Raji (cell line): ENCODE data around the gene SMG9.

Experiments
- POLR2A ChIP-seq: IDR thresholded peaks from 2 replicates; pipeline ENCODE4 v1.6.1; 2011; ENCODE audit warnings: low read depth, low read length, control low read depth; ENCODE audit not compliant: insufficient read depth

SMG9 gene

DNA sequence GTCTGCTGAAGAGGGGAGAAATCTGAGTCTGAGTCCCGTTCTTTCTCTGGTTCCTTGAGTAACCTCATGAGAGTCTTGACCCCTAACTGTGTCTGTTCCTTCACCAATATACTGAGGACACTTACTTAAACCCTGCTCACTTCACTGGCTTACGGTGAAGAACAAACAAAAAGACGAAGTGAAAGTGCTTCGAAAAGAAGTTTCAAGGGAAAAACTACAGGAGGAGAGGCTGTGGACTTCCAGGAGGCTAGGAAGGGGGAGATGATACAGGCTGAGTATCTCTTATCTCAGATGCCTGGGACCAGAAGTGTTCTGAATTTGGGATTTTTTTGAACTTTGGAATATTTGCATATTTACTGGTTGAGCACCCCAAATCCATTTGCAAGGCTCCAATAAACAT lies 6.1 kb downstream of the SMG9 start:
- TF ChIP-seq POLR2A = no peak

DNA sequence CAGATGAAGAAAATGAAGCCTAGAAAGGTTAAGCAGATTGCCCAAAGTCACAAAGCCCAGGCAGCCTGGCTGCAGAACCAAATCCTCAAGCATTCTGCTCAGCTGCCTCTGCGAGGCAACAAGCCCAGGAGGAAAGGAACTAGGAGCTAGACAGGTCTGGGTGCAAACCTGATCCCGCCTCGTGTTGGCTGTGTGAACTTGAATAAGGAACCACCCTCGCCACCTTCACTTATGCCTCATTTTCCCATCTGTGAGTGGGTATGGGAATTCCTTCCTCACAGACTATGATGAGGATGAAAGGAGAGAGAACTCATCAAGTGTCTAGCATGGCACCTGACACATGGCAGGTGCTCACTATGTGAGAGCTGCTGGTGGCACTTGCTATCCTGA lies 6.6 kb downstream of the SMG9 start:
- no peak for TF ChIP-seq POLR2A

DNA sequence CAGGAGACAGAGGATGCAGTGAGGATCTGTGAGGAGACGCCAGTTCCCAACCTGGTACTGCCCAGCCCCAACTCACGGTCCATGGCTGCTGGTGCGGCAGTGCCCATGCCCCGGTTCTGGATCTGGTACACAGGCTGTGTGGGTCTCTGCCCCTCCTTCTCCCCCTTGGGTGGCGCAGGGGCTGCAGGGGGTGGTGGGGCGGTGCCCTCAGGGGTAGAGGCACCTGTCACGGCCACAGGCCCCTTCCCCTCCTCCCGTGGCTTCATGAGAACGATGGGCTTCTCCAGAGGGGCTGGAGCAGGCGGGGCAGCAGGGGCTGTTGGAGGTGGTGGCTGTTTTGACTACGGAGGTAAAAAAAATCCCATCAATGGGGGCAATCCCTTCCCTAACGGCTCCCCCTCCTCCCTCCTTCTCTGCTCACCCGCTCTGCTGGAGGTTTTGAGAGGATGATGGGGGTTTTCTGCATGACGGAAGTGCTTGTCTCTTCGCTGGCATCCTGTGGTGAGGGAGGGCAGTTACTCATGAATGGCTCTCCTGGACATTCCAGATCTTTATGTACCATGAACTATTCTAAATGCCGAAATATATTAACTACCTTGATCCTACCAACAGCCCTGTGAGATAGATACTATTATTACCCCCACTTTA lies 7.1 kb downstream of the SMG9 start:
- no peak for TF ChIP-seq POLR2A

DNA sequence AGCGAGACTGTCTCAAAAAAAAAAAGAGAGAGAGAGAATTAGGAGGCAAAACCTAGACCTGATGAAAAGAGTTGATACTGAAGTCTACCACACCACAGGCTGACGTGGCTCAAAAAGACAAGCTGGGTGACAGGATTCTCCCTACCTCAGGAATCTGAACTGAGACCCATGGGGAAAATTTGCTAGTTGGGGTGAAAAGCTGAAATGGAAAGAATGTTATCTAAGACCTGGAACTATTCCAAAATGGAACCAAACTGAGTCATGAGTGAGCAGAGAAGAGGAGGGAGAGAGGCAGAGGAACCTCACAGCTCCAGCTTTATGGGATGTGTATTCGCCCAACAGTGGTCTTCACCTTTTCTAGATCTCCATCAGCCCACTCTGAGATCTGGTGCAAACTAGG lies 11.7 kb downstream of the SMG9 start:
- no peak for TF ChIP-seq POLR2A

DNA sequence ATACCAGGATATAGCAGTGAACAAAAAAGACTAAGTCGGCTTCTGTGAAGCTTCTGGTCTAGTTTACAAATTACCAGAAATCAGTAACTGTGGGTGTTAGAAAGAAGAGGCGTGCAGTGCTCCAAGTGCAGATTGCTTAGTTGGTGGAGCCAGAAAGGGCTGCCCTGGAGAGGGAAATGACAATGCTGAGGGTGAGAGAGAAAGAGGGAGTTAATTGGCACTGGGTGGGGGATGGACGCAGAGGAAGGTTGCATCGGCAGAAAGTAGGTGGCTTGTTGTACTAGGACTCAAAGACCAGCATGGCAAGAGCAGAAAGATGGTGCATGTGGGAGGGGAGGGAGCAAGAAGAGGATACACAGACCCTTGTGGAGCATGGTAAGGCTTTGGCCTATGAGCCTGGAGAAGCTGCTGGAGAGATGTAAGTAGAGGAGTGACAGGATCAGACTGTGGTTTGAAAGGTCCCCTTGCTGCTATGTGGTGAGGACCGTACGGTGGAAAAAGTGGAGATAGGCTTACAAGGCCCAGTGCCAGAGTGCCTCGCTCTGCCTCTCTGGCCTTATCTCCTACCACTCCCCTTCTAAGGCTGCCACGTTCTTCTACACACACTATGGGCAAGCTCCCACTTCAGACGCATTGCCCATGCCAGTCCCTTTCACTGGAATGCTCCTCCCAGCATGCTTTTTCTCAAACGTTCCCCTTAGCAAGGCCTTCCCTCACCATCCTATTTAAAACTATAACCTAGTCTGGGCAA lies 13.5 kb downstream of the SMG9 start:
- TF ChIP-seq POLR2A = no peak

DNA sequence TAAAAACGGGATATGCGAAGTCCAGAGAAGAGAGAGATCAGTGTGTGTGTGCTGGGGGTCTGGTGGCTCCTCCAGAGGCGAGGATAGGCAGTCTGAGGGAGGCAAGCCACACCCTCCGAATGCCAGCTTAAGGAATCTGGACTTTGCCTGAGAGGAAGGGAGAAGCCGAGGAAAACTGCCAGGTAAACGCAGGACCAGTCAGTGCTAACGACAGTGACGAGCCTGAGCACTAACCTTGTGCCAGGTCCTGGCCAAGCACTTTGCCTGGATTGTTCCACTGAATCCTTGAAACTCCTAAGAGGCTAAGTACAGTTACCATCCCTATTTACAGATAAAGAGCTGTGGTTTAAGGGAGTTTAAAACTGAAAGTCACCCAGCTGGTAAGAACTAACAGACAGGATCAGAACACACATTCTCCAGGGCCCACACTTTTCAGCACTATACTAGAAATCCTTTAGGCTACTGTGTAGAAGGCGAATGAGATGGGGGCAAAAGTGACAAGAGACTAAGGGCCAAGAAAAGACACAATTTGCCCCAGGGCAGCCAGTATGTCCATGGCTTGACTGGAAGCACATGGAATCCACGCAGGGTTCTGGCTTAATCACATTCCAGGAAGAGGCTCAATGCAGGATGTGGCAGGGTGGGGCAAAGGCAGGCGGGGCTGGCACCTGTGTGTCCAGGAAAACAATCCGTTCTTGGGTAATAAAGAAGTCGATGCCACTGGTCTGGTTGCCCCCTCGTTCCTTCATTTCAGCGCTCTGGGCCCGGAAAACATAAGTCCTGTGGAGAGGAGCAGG lies 15.1 kb downstream of the SMG9 start:
- no peak for TF ChIP-seq POLR2A

DNA sequence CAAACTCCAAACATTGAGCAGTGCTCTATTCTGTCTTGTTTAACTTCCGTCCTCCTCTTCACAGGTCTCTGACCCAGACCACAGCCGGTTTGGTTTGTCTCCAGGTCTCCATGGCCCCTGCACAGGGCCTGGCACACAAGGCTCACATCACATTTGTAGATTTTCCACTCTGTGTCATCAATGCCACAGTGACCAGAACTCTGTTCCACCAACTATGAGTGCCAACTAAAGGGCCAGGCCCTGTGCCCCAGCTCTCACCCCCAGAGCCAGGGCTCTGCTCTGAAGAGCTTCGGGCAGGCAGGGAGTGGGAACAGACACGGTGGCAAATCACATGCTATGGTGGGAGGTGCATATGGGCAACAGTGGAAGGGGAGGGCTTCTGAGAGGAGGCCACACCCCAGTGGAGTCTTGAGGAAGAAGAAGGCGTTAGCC lies 16.0 kb downstream of the SMG9 start:
- TF ChIP-seq POLR2A = no peak

DNA sequence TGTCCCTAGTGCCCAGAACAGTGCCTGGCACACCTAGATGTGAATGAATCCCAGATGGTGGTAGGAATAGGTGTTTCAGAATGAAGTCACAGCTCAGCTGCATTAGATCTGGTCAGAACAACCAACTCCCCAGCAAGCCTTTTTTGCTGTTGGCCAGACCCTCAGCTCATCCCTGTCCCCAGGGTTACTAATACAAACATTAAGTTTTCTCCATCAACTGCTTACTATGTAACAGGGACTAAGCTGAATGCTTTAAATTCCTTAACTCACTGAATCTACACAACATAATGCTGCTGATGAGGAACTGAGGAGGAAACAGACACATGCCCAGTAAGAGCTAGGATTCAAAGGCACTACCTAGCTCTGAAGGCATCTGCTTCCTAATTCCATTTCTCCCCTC lies 18.8 kb downstream of the SMG9 start:
- no peak for TF ChIP-seq POLR2A

DNA sequence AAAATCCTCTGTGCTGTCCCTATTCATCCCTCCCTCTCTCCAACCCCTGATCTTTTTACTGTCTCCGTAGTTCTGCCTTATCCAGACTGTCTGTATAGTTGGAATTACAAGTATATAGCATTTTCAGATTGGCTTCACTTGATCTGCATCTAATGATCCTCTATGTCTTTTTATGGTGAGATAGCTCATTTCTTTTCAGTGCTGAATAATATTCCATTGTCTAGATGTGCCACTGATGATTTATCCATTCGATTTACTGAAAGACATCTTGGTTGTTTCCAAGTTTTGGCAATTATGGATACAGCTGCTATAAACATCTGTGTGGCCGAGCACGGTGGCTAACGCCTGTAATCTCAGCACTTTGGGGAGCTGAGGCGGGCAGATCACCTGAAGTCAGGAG lies 19.7 kb downstream of the SMG9 start:
- no peak for TF ChIP-seq POLR2A

DNA sequence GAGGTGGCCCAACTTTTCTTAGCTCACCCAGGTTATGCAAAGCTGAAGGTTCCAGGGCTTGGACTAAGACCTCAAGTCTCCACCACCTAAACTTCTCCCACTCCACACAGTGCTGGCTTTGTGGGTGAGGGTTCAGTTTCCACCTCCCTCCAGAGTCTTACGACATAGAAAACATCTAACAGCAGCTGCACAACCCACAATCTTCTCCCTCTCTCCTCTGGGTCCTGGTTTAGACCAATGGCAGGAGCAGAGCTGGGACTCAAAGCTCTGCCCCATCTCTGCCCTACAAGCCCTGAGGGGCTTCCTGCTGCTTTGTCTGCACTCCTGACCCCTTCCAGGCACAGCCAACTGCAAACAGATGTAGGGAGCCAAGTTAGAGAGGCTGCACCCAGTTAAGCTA lies 22.9 kb downstream of the SMG9 start:
- no peak for TF ChIP-seq POLR2A

DNA sequence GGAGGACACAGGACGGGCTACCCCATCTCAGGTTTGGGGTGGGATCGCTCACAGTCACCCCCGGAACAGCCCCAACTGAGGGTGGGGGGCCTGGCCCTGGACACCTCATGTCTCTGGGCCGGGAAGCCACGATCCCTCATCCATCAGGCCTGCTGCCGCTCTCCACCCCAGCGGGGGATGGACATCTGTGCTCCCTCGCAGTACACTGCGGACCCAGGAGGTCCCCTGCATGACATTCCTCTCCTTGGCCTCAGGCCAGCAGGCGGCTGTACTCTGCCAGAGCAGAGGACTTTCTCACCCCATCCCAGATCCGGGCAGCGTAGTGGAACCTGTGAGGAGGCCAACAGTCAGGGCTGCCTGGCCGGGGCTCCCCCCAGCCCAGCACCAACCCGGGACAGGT lies 23.4 kb downstream of the SMG9 start:
- TF ChIP-seq POLR2A = no peak

DNA sequence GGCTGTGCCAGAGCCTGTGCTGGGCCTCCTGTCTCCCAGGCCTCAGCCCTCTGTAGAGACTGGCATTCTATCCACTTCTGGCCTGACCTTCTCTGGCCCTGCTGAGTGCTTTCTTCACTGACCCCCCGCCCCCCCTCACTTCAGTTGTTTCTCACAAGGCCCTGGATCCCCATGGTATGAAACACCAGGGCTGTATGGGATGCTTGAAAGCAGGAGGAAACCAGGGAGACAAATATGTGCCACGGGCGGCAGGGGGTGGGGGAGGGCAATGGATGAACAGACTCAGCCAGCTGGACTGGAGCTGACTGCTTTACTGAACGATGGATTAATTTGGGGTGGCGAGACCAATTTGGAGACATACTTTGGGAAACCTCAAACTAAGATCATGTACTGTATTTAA lies 24.8 kb downstream of the SMG9 start:
- no peak for TF ChIP-seq POLR2A

DNA sequence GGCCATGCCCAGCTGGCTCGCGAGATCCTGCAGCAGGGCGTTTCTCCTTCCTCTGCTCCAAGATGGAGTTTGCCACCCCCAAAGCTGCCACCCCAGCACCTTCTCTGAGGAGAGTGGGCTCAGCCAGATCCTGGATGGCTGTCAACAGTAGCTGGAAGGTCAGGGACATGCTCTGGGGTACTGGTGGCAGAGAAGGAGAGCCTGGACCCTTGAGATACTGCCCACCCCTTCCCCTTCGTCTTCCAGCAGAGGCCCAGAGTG lies 27.2 kb downstream of the SMG9 start:
- no peak for TF ChIP-seq POLR2A

DNA sequence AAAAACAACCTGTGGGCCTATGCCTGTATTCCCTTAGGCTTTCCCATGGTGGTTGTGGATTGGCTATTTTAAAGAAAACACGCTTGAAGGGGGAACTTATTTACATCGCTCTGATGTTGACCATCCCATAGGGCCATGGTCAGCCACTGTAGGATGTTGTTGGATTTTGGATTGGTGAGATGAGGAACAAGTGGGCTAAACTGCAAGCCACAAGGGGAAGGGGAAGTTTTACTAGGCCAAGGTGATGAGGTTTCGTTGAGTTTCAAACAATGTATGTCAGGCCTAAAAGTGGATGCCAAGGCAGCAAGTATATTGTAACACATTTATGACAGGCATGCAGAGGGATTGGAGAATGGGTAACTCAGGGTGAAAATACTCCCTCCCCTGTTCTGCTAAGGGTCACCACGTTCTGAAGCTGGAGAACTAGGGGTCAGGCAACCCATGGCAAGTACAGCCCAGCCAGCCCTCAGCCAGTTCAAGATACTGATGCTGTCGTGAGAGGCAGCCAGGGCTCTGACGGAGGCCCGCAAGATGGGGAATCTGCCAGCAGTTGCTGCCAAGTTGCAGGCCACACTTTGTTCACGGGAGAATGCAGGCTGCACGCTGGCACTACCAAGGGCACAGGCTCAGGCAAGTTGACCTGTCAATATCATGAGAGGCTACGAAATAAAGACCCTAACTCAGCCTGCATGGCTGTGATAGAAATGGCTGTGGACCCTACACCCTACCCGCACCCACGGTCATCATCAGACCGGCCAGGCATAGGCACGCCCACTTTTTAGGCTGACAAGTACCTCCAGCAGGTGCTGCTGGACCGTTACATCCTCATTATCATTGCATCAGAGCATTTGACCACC lies 27.8 kb downstream of the SMG9 start:
- TF ChIP-seq POLR2A = no peak

DNA sequence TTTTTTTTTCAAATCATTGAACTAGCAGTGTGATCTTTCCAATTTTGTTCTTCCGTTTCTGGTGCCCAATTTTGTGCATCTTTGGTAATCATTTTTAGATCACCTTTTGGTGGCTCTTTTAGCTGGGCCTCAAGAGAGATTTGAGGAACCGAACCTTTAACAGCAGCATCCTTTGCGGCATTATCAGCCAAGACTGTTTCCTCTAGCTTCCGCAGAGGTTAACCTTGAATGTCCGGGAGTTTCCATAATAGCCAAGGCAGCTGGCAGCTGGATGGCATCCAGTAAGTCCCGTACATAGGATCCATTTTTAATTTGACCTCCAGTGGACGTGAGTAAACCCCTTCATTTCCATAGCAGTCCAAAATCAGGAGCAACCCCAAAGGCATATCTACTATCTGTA lies 29.3 kb downstream of the SMG9 start:
- TF ChIP-seq POLR2A = no peak
